HG03469 (cell line): ENCODE measurements around the gene PCMTD2.

ENCODE experiments used
- ATAC-seq: cut with Tn5 transposase; IDR thresholded peaks from one replicate; pipeline ENCODE4 v1.9.1; 2021; ENCODE audit warnings: mild to moderate bottlenecking, moderate library complexity, moderate number of reproducible peaks; ENCODE audit not compliant: unreplicated experiment

Gene PCMTD2

GRCh38 chr20:64238115-64238825 lies 17.3 kb upstream of the PCMTD2 start:
- ATAC-seq = no peak

- no peak for ATAC-seq
Measured at GRCh38 chr20:64238851-64239387, 16.6 kb upstream of the PCMTD2 start.

- no peak for ATAC-seq
Measured at GRCh38 chr20:64239449-64240242, 15.9 kb upstream of the PCMTD2 start.

GRCh38 chr20:64240243-64241015 lies 15.1 kb upstream of the PCMTD2 start:
- no peak for ATAC-seq

GRCh38 chr20:64241061-64241460 lies 14.5 kb upstream of the PCMTD2 start:
- ATAC-seq = no peak

- ATAC-seq = no peak
Measured at GRCh38 chr20:64242003-64242796, 13.3 kb upstream of the PCMTD2 start.

GRCh38 chr20:64242797-64243475 lies 12.6 kb upstream of the PCMTD2 start:
- ATAC-seq = no peak

GRCh38 chr20:64244281-64244805 lies 11.2 kb upstream of the PCMTD2 start:
- no peak for ATAC-seq

GRCh38 chr20:64244870-64245603 lies 10.5 kb upstream of the PCMTD2 start:
- ATAC-seq = no peak

- ATAC-seq = no peak
Measured at GRCh38 chr20:64245746-64246595, 9.6 kb upstream of the PCMTD2 start.

GRCh38 chr20:64246616-64247306 lies 8.8 kb upstream of the PCMTD2 start:
- ATAC-seq = no peak

GRCh38 chr20:64247307-64247618 lies 8.3 kb upstream of the PCMTD2 start:
- no peak for ATAC-seq

- no peak for ATAC-seq
Measured at GRCh38 chr20:64247970-64248841, 7.3 kb upstream of the PCMTD2 start.

GRCh38 chr20:64250027-64250426 lies 5.5 kb upstream of the PCMTD2 start:
- no peak for ATAC-seq

- no peak for ATAC-seq
Measured at GRCh38 chr20:64253000-64253383, 2.6 kb upstream of the PCMTD2 start.

- no peak for ATAC-seq
Measured at GRCh38 chr20:64253443-64253842, 2.1 kb upstream of the PCMTD2 start.

- ATAC-seq = no peak
Measured at GRCh38 chr20:64254156-64254555, 1.4 kb upstream of the PCMTD2 start.
